SK-N-SH (cell line): ENCODE data around the gene RAB6A. TPM values are rescaled to one million over a fixed set of nuclear protein-coding genes. Genes with fewer than 3 reads are reported as not detected.
A peak's percentile ranks its signal among the peaks of the same experiment; 100 is the strongest.

Source experiments
- CTCF ChIA-PET: fragments of 300-600, 350-600 bp; formaldehyde crosslinking; extraction: SDS; loops from one replicate; lab custom pipeline; 2021; lab: Yijun Ruan, JAX
- POLR2A ChIA-PET: fragments of 350-600 bp; sonication (Branson Sonifier 250); formaldehyde crosslinking; extraction: SDS; loops from one replicate; lab custom pipeline; 2020; ENCODE audit warnings: antibody characterized with exemption, inconsistent platforms; lab: Yijun Ruan, JAX
- DNase-seq: peaks from one replicate; pipeline ENCODE4 v3.0.0; 2012
- H2AFZ ChIP-seq: fragments of 200-600 bp; sonication (generic); 2 replicates; pipeline ENCODE4 v1.8.1; 2016; ENCODE audit warnings: antibody characterized with exemption, mild to moderate bottlenecking, low read depth
- H3F3A ChIP-seq: fragments of 200-600 bp; sonication (generic); replicated peaks from 2 replicates; pipeline ENCODE3; 2016; ENCODE audit warnings: antibody characterized with exemption, mild to moderate bottlenecking; ENCODE audit not compliant: insufficient read depth
- H3K27ac ChIP-seq, 2 experiments: fragments of 200-500 bp in 1 of 2; fragments of 200-600 bp in 1 of 2; sonication (Bioruptor generic) in 1 of 2; sonication (generic), shearing (Covaris generic) in 1 of 2; 2 replicates each; pipeline versions ENCODE4 v1.5.1 to v1.6.1; 2014 to 2016; ENCODE audit warnings: low read depth in 2 of 2, inconsistent platforms in 1 of 2, low read length in 1 of 2, mild to moderate bottlenecking in 1 of 2, mixed read lengths in 1 of 2
- H3K27me3 ChIP-seq: fragments of 200-600 bp; sonication (generic), shearing (Covaris generic); 2 replicates; pipeline ENCODE4 v1.6.1; 2016; ENCODE audit warnings: mixed run types; ENCODE audit not compliant: insufficient read depth
- H3K36me3 ChIP-seq, 2 experiments: fragments of 200-500 bp in 1 of 2; fragments of 200-600 bp in 1 of 2; sonication (Bioruptor generic) in 1 of 2; sonication (generic) in 1 of 2; replicated peaks in 1 of 2; 2 replicates each; pipeline versions ENCODE3 to v1.5.1; 2014 to 2016; ENCODE audit warnings: low read length in 1 of 2, mild to moderate bottlenecking in 1 of 2; ENCODE audit not compliant: insufficient read depth in 2 of 2, control insufficient read depth in 1 of 2
- H3K4me1 ChIP-seq, 2 experiments: fragments of 200-500 bp in 1 of 2; fragments of 200-600 bp in 1 of 2; sonication (Bioruptor generic) in 1 of 2; sonication (generic), shearing (Covaris generic) in 1 of 2; 2 replicates each; pipeline versions ENCODE4 v1.5.1 to v1.6.1; 2014 to 2016; ENCODE audit warnings: low read depth in 1 of 2, low read length in 1 of 2, mixed run types in 1 of 2; ENCODE audit not compliant: insufficient read depth in 2 of 2, control insufficient read depth in 1 of 2
- H3K4me2 ChIP-seq: fragments of 200-600 bp; sonication (generic), shearing (Covaris generic); 2 replicates; pipeline ENCODE4 v1.6.1; 2017; ENCODE audit warnings: mixed run types
- H3K4me3 ChIP-seq, 2 experiments: fragments of 200-500 bp in 1 of 2; fragments of 200-600 bp in 1 of 2; sonication (Bioruptor generic) in 1 of 2; sonication (generic), shearing (Covaris generic) in 1 of 2; 2 replicates each; pipeline versions ENCODE4 v1.5.1 to v1.8.1; 2014 to 2016; ENCODE audit warnings: low read depth in 2 of 2, inconsistent platforms in 1 of 2, low read length in 1 of 2, mild to moderate bottlenecking in 1 of 2, mixed read lengths in 1 of 2, moderate library complexity in 1 of 2
- H3K79me2 ChIP-seq: fragments of 200-600 bp; sonication (generic); 2 replicates; pipeline ENCODE4 v1.8.1; 2017; ENCODE audit warnings: mild to moderate bottlenecking; ENCODE audit not compliant: insufficient read depth
- H3K9ac ChIP-seq: fragments of 200-600 bp; sonication (generic); 2 replicates; pipeline ENCODE4 v1.6.1; 2017; ENCODE audit warnings: mixed run types
- H3K9me2 ChIP-seq: fragments of 200-600 bp; sonication (generic); 2 replicates; pipeline ENCODE4 v1.6.1; 2017; ENCODE audit warnings: mixed run types
- H3K9me3 ChIP-seq: fragments of 200-600 bp; sonication (generic); 2 replicates; pipeline ENCODE4 v1.6.1; 2017; ENCODE audit warnings: mixed run types, mild to moderate bottlenecking, moderate library complexity
- H4K20me1 ChIP-seq: fragments of 200-600 bp; sonication (generic); 2 replicates; pipeline ENCODE4 v1.6.1; 2017; ENCODE audit warnings: mild to moderate bottlenecking, mixed run types; ENCODE audit not compliant: insufficient read depth
- CHD2 ChIP-seq: fragments of 150-350 bp; IDR thresholded peaks from 2 replicates; pipeline ENCODE4 v1.6.1; 2018; ENCODE audit warnings: low read length; ENCODE audit not compliant: partially characterized antibody
- EP300 ChIP-seq, 2 experiments: IDR thresholded peaks; 2 replicates each; pipeline versions ENCODE4 v1.4.0 to v1.6.1; 2012; ENCODE audit warnings: borderline replicate concordance in 1 of 2, low read depth in 1 of 2, low read length in 1 of 2
- GABPA ChIP-seq: IDR thresholded peaks from 2 replicates; pipeline ENCODE4 v1.4.0; 2012; ENCODE audit warnings: low read depth, mild to moderate bottlenecking
- IRF3 ChIP-seq: fragments of 150-350 bp; IDR thresholded peaks from 2 replicates; pipeline ENCODE4 v1.6.1; 2016; ENCODE audit warnings: mild to moderate bottlenecking, low read depth, low read length
- MAX ChIP-seq: IDR thresholded peaks from 2 replicates; pipeline ENCODE4 v1.4.0; 2012; ENCODE audit warnings: low read depth
- MXI1 ChIP-seq: IDR thresholded peaks from 2 replicates; pipeline ENCODE4 v1.6.1; 2012; ENCODE audit warnings: mild to moderate bottlenecking, low read depth, low read length, improper control_type of control experiment
- NFIC ChIP-seq: IDR thresholded peaks from 2 replicates; pipeline ENCODE4 v1.4.0; 2012; ENCODE audit warnings: borderline replicate concordance
- NRF1 ChIP-seq: IDR thresholded peaks from 2 replicates; pipeline ENCODE4 v1.6.1; 2012; ENCODE audit warnings: low read depth, mild to moderate bottlenecking, low read length
- PBX3 ChIP-seq: IDR thresholded peaks from 2 replicates; pipeline ENCODE4; 2012
- RFX5 ChIP-seq: IDR thresholded peaks from 2 replicates; pipeline ENCODE4 v1.6.1; 2012; ENCODE audit warnings: mild to moderate bottlenecking, improper control_type of control experiment, low read length
- SMC3 ChIP-seq: IDR thresholded peaks from 2 replicates; pipeline ENCODE4 v1.6.1; 2012; ENCODE audit warnings: low read depth, low read length, improper control_type of control experiment
- TAF1 ChIP-seq: IDR thresholded peaks from 2 replicates; pipeline ENCODE4 v1.6.1; 2012; ENCODE audit warnings: low read depth, mild to moderate bottlenecking, low read length, moderate library complexity, borderline replicate concordance
- TEAD4 ChIP-seq: IDR thresholded peaks from 2 replicates; pipeline ENCODE4 v1.4.0; 2012; ENCODE audit warnings: mild to moderate bottlenecking, borderline replicate concordance; ENCODE audit not compliant: insufficient read depth
- USF2 ChIP-seq: fragments of 150-350 bp; IDR thresholded peaks from 2 replicates; pipeline ENCODE4 v1.6.1; 2017; ENCODE audit warnings: antibody characterized with exemption, low read length, low read depth, borderline replicate concordance
- WGBS: methylation state at CpG from one replicate; pipeline ENCODE4 v1.1.6; 2017; ENCODE audit warnings: low lambda C conversion rate; 5-methylcytosine and 5-hydroxymethylcytosine counted together
- polyA plus RNA-seq, 3 experiments: library from polyadenylated mRNA; depleted of rRNA; stranded (reverse); fragments of >200 nt; gene quantifications; 2 replicates each; pipeline ENCODE4 v1.2.3, GENCODE V29; 2012

The RAB6A gene
- polyA plus RNA-seq, 1 of the 3 experiments (the other 2 are of a cell fraction): 39.1 TPM

- TF ChIP-seq TEAD4 (no peak), EP300 (IDR thresholded peaks at IDR 0.05; ENCODE audit: borderline replicate concordance in 1 of 2, low read depth in 1 of 2, low read length in 1 of 2) (no peak)
Measured at GRCh38 chr11:73653996-73654395, 106.9 kb downstream of the RAB6A start (continued).

GRCh38 chr11:73652856-73653559, 107.9 kb downstream of the RAB6A start:
- Histone ChIP-seq H3K9ac (no peak overlapping the region), H3K27me3 (no peaks in the 10 kb centered on the region), H3K4me2 (no peak overlapping the region), H4K20me1 (no peaks in the 10 kb centered on the region), H2AFZ (no peak overlapping the region), H3F3A (no peaks in the 10 kb centered on the region), H3K79me2 (no peaks in the 10 kb centered on the region), H3K4me1 (no peaks in the 10 kb centered on the region), H3K9me3 (no peaks in the 10 kb centered on the region), H3K27ac (no peak overlapping the region), H3K9me2 (no peaks in the 10 kb centered on the region), H3K4me3 (no peak overlapping the region), H3K36me3 (no peaks in the 10 kb centered on the region)
- no peak for TF ChIP-seq PBX3
- TF ChIP-seq NFIC: no peak
- no peak for TF ChIP-seq IRF3
- no peak for TF ChIP-seq NRF1
- TF ChIP-seq TAF1: no peak
- no peak for TF ChIP-seq MAX
- no peak for TF ChIP-seq TEAD4
- TF ChIP-seq RFX5: no peak
- 77% methylated on average over 6 of the region's 6 CpGs for WGBS
- DNase-seq: no peak
- POLR2A ChIA-PET: no interaction called here
- CTCF ChIA-PET: interaction anchor here (0.8 to 1.2 kb wide), 4 partner anchors 8 to 302 kb away, joined by 3 to 4 read pairs (median 3); no protein-coding TSS in a partner anchor

GRCh38 chr11:73652046-73652730, 108.7 kb downstream of the RAB6A start:
- DNase-seq: no peak
- H3K9ac ChIP-seq: no peak overlapping the region
- no peaks in the 10 kb centered on the region for H3K79me2 ChIP-seq
- CTCF ChIA-PET: interaction anchor here (0.9 to 1.0 kb wide), 2 partner anchors 9 to 302 kb away, joined by 3 read pairs; no protein-coding TSS in a partner anchor
- TF ChIP-seq MAX: no peak
- TF ChIP-seq SMC3: no peak
- no peak for TF ChIP-seq EP300 (IDR thresholded peaks at IDR 0.05; ENCODE audit: borderline replicate concordance in 1 of 2, low read depth in 1 of 2, low read length in 1 of 2)
- no peak for TF ChIP-seq USF2
- TF ChIP-seq PBX3: no peak
- TF ChIP-seq MXI1: no peak
- TF ChIP-seq CHD2: no peak
- no peak for TF ChIP-seq GABPA
- peaks cover 0 to 3% of the 10 kb centered on the region in 2 experiments; a peak in 1 of 4 replicates for H3K4me1 ChIP-seq
- H3K27ac ChIP-seq: no peak overlapping the region
- H4K20me1 ChIP-seq: no peaks in the 10 kb centered on the region
- H2AFZ ChIP-seq: no peak overlapping the region
- no peaks in the 10 kb centered on the region for H3K36me3 ChIP-seq
- no peaks in the 10 kb centered on the region for H3K9me2 ChIP-seq
- POLR2A ChIA-PET: no interaction called here
- H3F3A ChIP-seq: no peaks in the 10 kb centered on the region
- peak overlapping the region; percentile 13; the same call in 1 of the 2 replicates for H3K4me2 ChIP-seq
- H3K4me3 ChIP-seq: no peak overlapping the region
- H3K27me3 ChIP-seq: no peaks in the 10 kb centered on the region
- WGBS: 77% methylated on average over 7 of the region's 8 CpGs
- H3K9me3 ChIP-seq: no peaks in the 10 kb centered on the region
